Measurements from ENCODE around the gene ITPKB.

Gene ITPKB

DNA sequence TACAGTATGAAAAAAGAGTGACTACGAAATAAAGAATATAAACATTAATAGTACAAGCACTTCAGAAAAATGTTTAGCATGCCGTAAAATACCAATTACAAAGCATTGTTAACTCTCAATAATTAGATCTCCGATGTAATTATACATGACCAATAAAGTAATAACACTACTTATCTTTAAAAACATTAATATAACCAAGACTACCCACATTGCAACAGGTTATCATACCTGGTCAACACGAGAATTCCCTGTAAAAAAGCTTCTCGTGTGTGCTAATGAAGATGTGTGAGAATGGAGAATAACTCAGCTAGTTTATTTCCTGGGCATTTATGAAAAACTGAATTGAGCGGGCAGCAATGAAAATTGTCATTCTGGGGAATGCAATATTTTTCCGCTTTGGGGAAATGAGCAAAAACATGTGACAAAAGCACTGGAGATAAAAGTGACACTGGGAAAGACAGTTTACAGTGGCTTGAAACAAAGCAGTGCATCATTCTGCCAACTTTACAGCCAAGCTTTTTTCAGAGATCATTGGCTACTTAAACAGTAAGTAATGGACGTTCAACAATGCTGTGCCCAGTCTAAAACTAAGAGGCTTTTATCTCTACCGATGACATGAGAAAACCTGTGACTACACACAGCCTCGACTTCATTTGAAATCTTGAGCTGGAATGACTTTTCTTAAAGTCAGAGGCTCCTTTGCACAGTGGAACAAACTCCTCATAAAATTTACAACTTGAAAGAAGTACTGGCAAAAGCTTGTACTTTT is 34.7 kb downstream of the ITPKB start:
- DNase-seq (ENCODE audit: low read depth), result no peak

DNA sequence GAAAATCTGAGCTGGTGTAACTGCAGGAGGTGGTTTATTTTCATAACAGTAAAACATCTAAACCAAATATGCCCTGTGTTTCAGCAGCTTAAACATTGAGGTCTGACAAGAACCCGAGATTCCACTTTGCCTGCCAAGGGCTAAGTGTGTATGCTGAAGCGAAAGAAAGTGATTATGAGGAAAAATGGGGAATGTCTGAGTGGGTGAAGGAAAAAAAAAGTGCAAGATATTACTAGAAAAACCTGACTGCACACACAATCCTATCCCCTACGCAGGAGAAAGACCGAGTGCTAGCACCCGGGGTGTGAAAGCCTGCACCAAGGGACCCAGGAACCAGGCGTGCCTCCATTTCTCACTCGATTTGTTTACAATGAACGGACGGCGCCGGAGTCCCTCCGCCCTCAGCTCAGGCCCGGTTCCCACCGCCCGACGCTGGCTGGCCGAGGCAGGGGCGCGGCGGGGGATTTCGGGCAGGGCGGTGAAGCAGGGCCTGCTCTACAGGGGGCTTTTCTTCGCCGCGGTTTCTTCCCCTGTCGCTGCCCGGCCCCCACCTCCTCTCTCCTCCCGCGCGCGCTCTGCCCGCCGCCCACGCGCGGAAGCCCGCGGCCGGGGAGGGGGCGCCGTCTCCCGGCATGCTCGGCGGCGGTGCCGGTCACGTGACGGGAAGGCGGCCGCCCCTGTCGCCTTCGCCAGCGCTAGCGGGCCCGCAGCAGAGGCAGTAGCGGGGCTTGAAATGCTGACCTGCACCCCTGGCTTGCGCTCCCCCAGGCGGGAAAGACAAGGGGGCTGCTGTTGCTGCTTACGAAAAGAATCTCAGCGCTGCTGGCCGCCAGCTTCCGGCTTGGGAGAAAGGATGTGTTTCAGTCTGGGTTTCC is 35.9 kb downstream of the ITPKB start:
- DNase-seq (ENCODE audit: low read depth), result peak; percentile 78

- DNase-seq (ENCODE audit: low read depth), result no peak
Measured at GRCh38 chr1:226702318-226702956, 36.6 kb downstream of the ITPKB start.

DNA sequence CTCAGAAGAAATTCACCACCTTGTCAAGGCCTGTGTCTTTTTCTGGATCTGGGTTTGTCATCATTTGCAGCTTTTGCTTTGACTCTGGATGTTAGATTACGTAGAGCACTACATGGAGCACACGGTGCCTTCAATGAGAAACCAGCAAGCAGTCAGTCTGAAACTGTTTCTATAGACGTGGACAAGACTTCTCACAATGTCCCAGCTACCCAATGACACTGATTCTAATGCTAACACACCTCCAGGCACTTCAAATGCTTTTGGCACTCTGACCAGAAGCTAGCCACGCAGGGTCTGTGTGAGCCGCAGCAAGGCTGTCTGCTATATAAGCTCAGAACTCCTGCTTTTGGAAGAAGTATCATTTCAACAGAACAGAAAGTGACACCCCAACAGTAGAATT is 38.2 kb downstream of the ITPKB start:
- no peak for DNase-seq (ENCODE audit: low read depth)

DNA sequence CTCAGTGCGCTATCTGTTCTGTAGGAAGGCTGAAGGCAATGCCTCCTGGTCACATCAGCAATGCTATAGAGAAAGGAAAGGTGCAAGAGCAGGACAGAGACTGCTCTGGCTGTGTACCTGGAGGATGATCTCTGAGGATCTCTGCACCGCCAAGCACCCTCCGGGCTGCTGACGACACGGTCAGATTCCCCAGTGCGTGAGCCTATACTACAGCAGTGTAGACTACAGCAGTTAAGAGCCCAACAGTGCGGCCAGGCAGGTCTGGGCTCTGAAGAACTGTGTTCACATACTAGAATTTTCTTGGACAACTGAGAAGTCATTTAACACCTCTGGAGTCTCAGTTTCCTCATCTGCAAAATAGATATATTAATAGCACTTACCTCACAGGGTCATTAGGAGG is 39.9 kb downstream of the ITPKB start:
- no peak for DNase-seq (ENCODE audit: low read depth)

DNA sequence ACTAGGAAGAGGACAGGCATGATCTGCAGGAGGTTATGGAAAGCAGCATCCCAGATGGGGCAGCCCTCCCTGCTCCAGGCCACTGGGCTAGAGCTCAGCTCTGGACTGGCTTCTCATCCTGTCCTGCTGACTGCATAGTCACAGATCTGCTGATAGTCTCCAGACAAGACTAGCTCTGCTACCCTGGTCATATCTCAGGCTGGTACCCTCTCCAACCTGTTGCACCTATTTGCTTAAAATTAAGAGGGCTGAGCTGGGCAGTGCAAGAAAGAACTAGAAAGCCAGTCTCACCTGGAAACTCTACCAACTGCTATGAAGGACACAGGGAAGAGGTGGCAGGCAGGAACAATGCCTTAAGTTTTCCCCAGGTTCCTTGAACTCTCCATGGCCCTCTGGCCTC is 40.4 kb downstream of the ITPKB start:
- DNase-seq (ENCODE audit: low read depth), result no peak

DNA sequence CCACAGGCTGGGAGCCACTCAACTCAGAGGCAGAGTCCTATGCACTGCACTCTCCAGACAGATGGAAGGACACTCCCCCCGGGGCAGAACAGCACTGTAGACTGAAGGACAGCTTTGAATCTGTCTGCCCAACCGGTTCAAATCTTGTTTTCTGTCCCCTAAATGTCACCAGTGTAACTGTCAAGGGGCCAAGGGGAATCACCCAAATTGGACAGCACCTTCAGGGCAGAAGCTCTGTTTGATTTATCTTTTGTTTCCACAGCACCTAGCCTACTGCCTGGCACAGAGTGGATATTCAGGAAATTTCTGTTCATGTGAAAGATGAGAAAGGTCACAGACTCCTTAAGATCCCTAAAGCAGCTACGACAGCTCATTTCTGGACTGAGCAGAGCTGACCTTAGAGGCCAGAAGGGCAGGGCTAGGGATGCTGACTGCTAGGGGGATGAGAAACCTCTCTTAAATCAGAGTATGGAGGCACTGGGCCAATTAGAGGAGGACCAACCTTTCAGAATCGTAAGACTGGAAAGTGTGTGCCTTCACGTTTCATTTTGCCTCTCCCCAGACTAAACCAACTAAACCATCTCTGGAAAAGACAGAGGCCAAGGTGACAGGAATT is 41.0 kb downstream of the ITPKB start:
- no peak for DNase-seq (ENCODE audit: low read depth)

DNA sequence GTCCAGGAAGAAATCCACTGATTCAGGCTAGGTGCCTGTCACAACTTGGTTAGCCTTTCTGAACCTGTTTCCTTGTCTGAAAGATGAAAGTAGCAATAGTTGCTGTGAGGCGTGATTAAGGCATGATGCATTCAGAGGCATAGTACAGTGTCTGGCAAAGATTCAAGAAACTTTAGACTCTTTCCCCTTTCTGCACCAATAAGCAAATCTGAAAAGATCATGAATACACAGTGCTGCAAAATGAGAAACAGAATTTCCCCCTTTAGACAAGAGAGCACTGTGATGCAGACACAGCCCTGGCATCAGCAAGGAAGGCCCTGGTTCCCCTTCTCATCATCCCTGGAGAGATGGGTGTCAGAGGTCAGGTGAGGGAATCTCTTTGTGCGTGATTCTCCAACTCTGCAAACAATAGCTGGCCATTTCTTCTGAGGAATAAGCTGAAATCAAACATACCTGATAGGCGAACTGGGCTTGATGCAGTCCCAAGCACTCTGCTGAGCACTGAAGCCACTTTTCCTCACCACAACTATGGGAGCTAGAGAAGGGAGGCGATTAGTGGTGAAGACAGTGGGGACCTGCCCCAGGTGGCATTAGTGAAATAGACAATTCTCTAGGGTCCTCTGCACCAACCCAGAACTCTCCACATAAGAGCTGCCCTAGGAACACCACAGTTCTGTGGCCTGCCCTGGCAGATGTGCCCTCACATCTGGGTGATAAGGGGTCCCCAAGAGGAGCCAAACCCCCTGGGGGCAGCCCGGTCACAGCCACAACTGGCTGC is 41.7 kb downstream of the ITPKB start:
- no peak for DNase-seq (ENCODE audit: low read depth)

DNA sequence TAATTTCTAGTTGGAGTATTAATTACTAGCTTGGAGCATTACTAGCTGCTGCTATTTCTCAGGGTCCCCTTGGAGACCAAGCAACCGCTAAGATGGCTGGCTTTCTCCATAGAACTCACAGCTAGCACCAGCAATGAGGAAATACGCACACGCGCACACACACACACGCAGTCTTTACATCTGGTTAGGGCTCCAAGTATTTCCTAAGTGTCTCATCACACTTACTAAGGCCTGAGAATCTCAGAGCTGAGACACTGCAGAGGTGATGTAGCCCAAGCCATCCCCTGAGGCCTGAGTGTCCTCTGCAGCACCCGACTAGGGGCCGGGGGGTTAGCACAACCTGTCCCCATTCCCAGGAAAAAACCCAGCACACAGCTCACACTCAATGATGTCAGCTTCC is 42.5 kb downstream of the ITPKB start:
- DNase-seq (ENCODE audit: low read depth), result no peak

- DNase-seq (ENCODE audit: low read depth), result no peak
Measured at GRCh38 chr1:226695335-226695900, 43.7 kb downstream of the ITPKB start.

GRCh38 chr1:226692823-226693222 is 46.3 kb downstream of the ITPKB start:
- DNase-seq (ENCODE audit: low read depth), result no peak

DNA sequence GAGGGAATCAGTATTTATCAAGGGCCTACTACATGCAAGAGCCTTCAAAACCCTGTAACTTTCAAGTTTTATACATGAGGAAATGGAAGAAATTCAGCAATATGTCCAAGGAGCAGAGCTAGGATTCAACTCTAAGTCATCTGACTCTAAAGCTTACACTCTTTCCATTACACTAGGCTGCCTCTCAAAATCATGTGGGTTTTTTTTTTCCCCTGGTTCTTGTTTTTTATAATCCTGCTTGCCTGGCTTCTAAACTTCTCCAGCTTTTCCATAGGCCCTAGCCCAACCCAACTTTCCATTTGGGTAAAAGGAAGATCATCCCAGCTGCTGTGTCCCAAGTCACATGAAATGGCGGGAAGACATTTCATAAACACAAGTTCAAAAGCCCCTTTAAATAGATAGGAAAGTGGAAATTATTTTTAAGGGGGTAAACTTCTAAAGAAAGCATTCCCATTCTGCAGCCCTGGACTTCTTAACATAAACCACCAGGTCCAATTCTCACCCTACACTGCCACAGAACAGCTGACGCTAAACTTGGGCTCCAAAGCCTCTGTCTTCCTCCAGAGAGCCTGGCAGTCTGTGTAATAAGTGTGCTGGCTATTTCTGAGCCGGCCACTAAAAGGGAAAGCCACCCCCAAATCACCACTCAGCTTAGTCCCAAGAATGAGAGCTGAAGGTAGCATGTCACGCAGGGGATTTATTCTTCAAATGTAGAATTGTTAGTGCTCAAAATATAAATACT is 46.9 kb downstream of the ITPKB start:
- no peak for DNase-seq (ENCODE audit: low read depth)

DNA sequence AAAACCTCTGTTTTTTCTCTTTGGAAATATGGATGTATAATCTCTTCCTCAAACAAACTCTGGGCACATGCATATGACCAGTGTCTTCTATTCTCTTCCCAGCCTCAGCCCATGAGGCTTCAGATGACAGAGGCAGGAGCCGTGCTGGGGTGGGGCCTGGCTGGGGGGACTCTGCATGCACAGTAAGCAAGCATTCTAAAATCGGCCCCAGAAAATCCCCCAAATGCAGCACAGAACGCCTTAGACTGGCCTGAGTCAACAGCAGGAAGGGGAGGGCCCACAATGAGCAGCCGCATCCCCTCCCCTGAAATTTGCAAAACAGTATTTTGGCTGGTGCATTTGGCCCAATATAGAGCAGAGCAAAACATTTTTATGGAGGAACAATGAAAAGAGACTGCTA is 47.8 kb downstream of the ITPKB start:
- DNase-seq (ENCODE audit: low read depth), result no peak

GRCh38 chr1:226690460-226690982 is 48.6 kb downstream of the ITPKB start:
- no peak for DNase-seq (ENCODE audit: low read depth)

GRCh38 chr1:226688808-226689207 is 50.3 kb downstream of the ITPKB start:
- no peak for DNase-seq (ENCODE audit: low read depth)

GRCh38 chr1:226688056-226688748 is 50.9 kb downstream of the ITPKB start:
- no peak for DNase-seq (ENCODE audit: low read depth)

DNA sequence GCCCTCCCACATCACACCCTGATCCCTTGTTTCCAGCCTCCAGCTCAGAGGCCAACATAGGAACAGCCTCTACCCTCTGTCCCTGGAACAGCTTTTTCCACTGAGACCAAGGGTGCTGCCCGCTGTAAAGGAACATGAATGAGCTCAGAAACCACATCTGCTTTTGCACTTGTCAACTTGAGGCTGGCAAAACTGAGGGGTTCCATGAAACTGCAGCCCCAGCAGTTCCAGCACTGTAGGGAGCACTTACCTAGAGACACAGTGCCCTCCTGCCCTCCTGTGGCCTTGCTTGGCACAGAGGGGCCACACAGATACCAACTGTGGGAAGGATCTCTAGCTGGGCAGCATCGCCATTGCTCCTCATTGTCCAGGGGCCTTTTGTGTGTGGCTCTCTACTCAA is 51.7 kb downstream of the ITPKB start:
- DNase-seq (ENCODE audit: low read depth), result no peak

- no peak for DNase-seq (ENCODE audit: low read depth)
Measured at GRCh38 chr1:226686440-226687425, 52.3 kb downstream of the ITPKB start.

All from stimulated activated CD8-positive, alpha-beta memory T cell treated with anti-CD3 and anti-CD28 coated beads, Interleukin-4, amount 100 ng/mL, for 24 hours (primary cell).